H1 (cell line): Measurements from ENCODE around the gene AADACL2. TPM values are rescaled to one million over a fixed set of nuclear protein-coding genes. Genes with fewer than 3 reads are reported as not detected.

ENCODE experiments used
- CTCF ChIA-PET: fragments of 300-600 bp; sonication (Branson Sonifier 250); formaldehyde crosslinking; loops from one replicate; lab custom pipeline; 2021; ENCODE audit not compliant: partially characterized antibody; lab: Charles Lee
- POLR2A ChIA-PET: fragments of 300-600 bp; sonication (Branson Sonifier 250); formaldehyde crosslinking; loops from one replicate; lab custom pipeline; 2021; ENCODE audit warnings: inconsistent platforms; ENCODE audit not compliant: partially characterized antibody; lab: Charles Lee
- DNase-seq, 2 experiments: peaks; one replicate each; pipeline versions ENCODE4 v3.0.0 to v3.0.0-alpha.2; 2010 to 2022; ENCODE audit warnings: low spot score in 2 of 2, low read depth in 1 of 2, mixed read lengths in 1 of 2
- FAIRE-seq: peaks from 2 replicates; lab custom pipeline; 2011; peaks lifted over from hg19 to GRCh38; lab: Jason Lieb, UNC
- H2AFZ ChIP-seq: 2 replicates; pipeline ENCODE4 v1.8.1; 2012; ENCODE audit warnings: low read length, inconsistent platforms
- H2AK5ac ChIP-seq: 2 replicates; pipeline ENCODE4 v1.6.1; 2013; ENCODE audit warnings: low read depth, low read length
- H2BK120ac ChIP-seq: replicated peaks from 2 replicates; pipeline ENCODE3; 2013; ENCODE audit warnings: low read depth, low read length, inconsistent platforms
- H2BK12ac ChIP-seq: 2 replicates; pipeline ENCODE4 v1.6.1; 2013; ENCODE audit warnings: low read depth, low read length
- H2BK15ac ChIP-seq: 2 replicates; pipeline ENCODE4 v1.6.1; 2013; ENCODE audit warnings: low read length
- H2BK20ac ChIP-seq: 2 replicates; pipeline ENCODE4 v1.6.1; 2013; ENCODE audit warnings: low read length
- H2BK5ac ChIP-seq: 2 replicates; pipeline ENCODE4 v1.6.1; 2013; ENCODE audit warnings: low read depth, low read length
- H3K14ac ChIP-seq: 2 replicates; pipeline ENCODE4 v1.6.1; 2013; ENCODE audit warnings: inconsistent platforms; ENCODE audit not compliant: insufficient read length
- H3K18ac ChIP-seq: 2 replicates; pipeline ENCODE4 v1.6.1; 2013; ENCODE audit warnings: low read length; ENCODE audit errors: extremely low read depth
- H3K23ac ChIP-seq: 2 replicates; pipeline ENCODE4 v1.6.1; 2013; ENCODE audit warnings: inconsistent platforms; ENCODE audit not compliant: insufficient read length
- H3K23me2 ChIP-seq: 2 replicates; pipeline ENCODE4 v1.6.1; 2013; ENCODE audit warnings: low read depth, low read length
- H3K27ac ChIP-seq: 2 replicates; pipeline ENCODE4 v1.6.1; 2011; ENCODE audit warnings: low read depth, low read length, inconsistent platforms
- H3K27me3 ChIP-seq, 4 experiments: replicated peaks in 1 of 4; 1 replicate in 1 of 4; 2 replicates in 3 of 4; pipeline versions ENCODE4 v1.6.1 to v1.8.1; 2011 to 2013; ENCODE audit warnings: low read length in 3 of 4, mild to moderate bottlenecking in 3 of 4, inconsistent platforms in 2 of 4, mixed read lengths in 2 of 4, moderate library complexity in 1 of 4; ENCODE audit not compliant: control insufficient read depth in 3 of 4, insufficient read depth in 3 of 4; ENCODE audit errors: extremely low read depth in 1 of 4
- H3K36me3 ChIP-seq, 4 experiments: 2 replicates each; pipeline versions ENCODE4 v1.6.1 to v1.8.1; 2011 to 2013; ENCODE audit warnings: mild to moderate bottlenecking in 4 of 4, low read length in 3 of 4, moderate library complexity in 2 of 4, control low read depth in 1 of 4, inconsistent platforms in 1 of 4; ENCODE audit not compliant: insufficient read depth in 4 of 4, control insufficient read depth in 2 of 4
- H3K4ac ChIP-seq: replicated peaks from 2 replicates; pipeline ENCODE3; 2013; ENCODE audit warnings: low read length, low read depth, mixed read lengths, inconsistent platforms; ENCODE audit not compliant: insufficient read length
- H3K4me1 ChIP-seq, 4 experiments: replicated peaks in 1 of 4; 1 replicate in 1 of 4; 2 replicates in 3 of 4; pipeline versions ENCODE4 v1.6.1 to v1.8.1; 2011 to 2013; ENCODE audit warnings: low read length in 3 of 4, inconsistent platforms in 2 of 4, mixed read lengths in 1 of 4; ENCODE audit not compliant: insufficient read depth in 4 of 4, control insufficient read depth in 3 of 4
- H3K4me2 ChIP-seq, 2 experiments: 2 replicates each; pipeline versions ENCODE4 v1.6.1 to v1.8.1; 2011 to 2013; ENCODE audit warnings: low read depth in 2 of 2, low read length in 2 of 2, control low read depth in 1 of 2, inconsistent platforms in 1 of 2, mild to moderate bottlenecking in 1 of 2; ENCODE audit not compliant: insufficient read depth in 1 of 2
- H3K4me3 ChIP-seq, 4 experiments: fragments of 200-600, 300-600 bp in 1 of 4; sonication (generic), shearing (Covaris generic), sonication (Bioruptor Twin) in 1 of 4; 2 replicates each; pipeline versions ENCODE4 v1.5.1 to v1.8.1; 2011 to 2016; ENCODE audit warnings: low read length in 4 of 4, low read depth in 3 of 4, control low read depth in 2 of 4, inconsistent platforms in 2 of 4, mild to moderate bottlenecking in 2 of 4, mixed read lengths in 1 of 4, moderate library complexity in 1 of 4; ENCODE audit not compliant: insufficient read depth in 2 of 4; ENCODE audit errors: extremely low read depth in 1 of 4
- H3K56ac ChIP-seq: replicated peaks from 2 replicates; pipeline ENCODE3; 2013; ENCODE audit warnings: low read depth, mild to moderate bottlenecking, mixed read lengths, low read length, inconsistent platforms; ENCODE audit not compliant: insufficient read length
- H3K79me1 ChIP-seq: 2 replicates; pipeline ENCODE4 v1.6.1; 2013; ENCODE audit warnings: low read depth, low read length, control low read depth
- H3K79me2 ChIP-seq, 2 experiments: 2 replicates each; pipeline versions ENCODE4 v1.6.1 to v1.8.1; 2012 to 2013; ENCODE audit warnings: low read length in 2 of 2, mild to moderate bottlenecking in 2 of 2, inconsistent platforms in 1 of 2; ENCODE audit not compliant: insufficient read depth in 2 of 2, control insufficient read depth in 1 of 2
- H3K9ac ChIP-seq, 4 experiments: replicated peaks in 1 of 4; 1 replicate in 1 of 4; 2 replicates in 3 of 4; pipeline versions ENCODE4 v1.6.1 to v1.8.1; 2011 to 2013; ENCODE audit warnings: low read depth in 3 of 4, low read length in 3 of 4, control low read depth in 2 of 4, mild to moderate bottlenecking in 2 of 4, moderate library complexity in 2 of 4, inconsistent platforms in 1 of 4; ENCODE audit errors: extremely low read depth in 1 of 4
- H3K9me3 ChIP-seq, 2 experiments: 2 replicates each; pipeline versions ENCODE4 v1.6.1 to v1.8.1; 2012 to 2013; ENCODE audit warnings: mild to moderate bottlenecking in 2 of 2, moderate library complexity in 2 of 2, control low read depth in 1 of 2, inconsistent platforms in 1 of 2, low read depth in 1 of 2, low read length in 1 of 2, mixed read lengths in 1 of 2; ENCODE audit not compliant: insufficient read depth in 2 of 2
- H4K20me1 ChIP-seq, 2 experiments: replicated peaks in 1 of 2; 2 replicates each; pipeline versions ENCODE3 to v1.8.1; 2011 to 2013; ENCODE audit warnings: inconsistent platforms in 2 of 2, low read length in 2 of 2, mild to moderate bottlenecking in 1 of 2; ENCODE audit not compliant: insufficient read depth in 2 of 2, control insufficient read depth in 1 of 2
- H4K5ac ChIP-seq: 2 replicates; pipeline ENCODE4 v1.6.1; 2013; ENCODE audit warnings: low read length, low read depth, mixed read lengths, inconsistent platforms; ENCODE audit not compliant: insufficient read length
- H4K8ac ChIP-seq: 2 replicates; pipeline ENCODE4 v1.8.0; 2013; ENCODE audit warnings: mild to moderate bottlenecking, moderate library complexity, low read length, inconsistent platforms; ENCODE audit not compliant: insufficient read depth; ENCODE audit errors: extremely low read depth
- H4K91ac ChIP-seq: replicated peaks from 2 replicates; pipeline ENCODE3; 2013; ENCODE audit warnings: low read length, mixed read lengths, inconsistent platforms; ENCODE audit not compliant: insufficient read length
- SAP30 ChIP-seq: fragments of 300-600 bp; sonication (generic); IDR thresholded peaks from 2 replicates; pipeline ENCODE4 v1.7.1; 2012; ENCODE audit warnings: low read length, moderate library complexity, mild to moderate bottlenecking, inconsistent platforms; ENCODE audit not compliant: insufficient read depth, insufficient replicate concordance
- YY1 ChIP-seq: IDR thresholded peaks from 2 replicates; pipeline ENCODE4 v1.6.1; 2011; ENCODE audit warnings: low read depth, mild to moderate bottlenecking, low read length
- WGBS, 2 experiments: shearing (Covaris generic) in 1 of 2; methylation state at CpG; one replicate each; pipeline versions ENCODE4 v1.1.6 to v1.1.7; 2013 to 2015; ENCODE audit warnings: low lambda C conversion rate in 2 of 2, mixed read lengths in 2 of 2, inconsistent platforms in 1 of 2, low coverage in 1 of 2, missing lambda C conversion rate in 1 of 2; ENCODE audit not compliant: insufficient replicate concordance in 2 of 2, insufficient coverage in 1 of 2, insufficient read length in 1 of 2; ENCODE audit errors: extremely low coverage in 1 of 2, missing lambda C conversion rate in 1 of 2; 5-methylcytosine and 5-hydroxymethylcytosine counted together
- polyA plus RNA-seq, 7 experiments: library from polyadenylated mRNA; depleted of rRNA in 3 of 7; stranded (reverse) in 5 of 7; unstranded in 2 of 7; fragments of >200 nt in 5 of 7; fragments of 200-250 nt in 2 of 7; gene quantifications; 1 replicate in 5 of 7; 2 replicates in 1 of 7; 4 replicates in 1 of 7; pipeline versions ENCODE4 v1.2.1 to v1.2.3, GENCODE V29; 2011 to 2013; ENCODE audit warnings: missing spikeins in 2 of 7, mixed read lengths in 2 of 7
- total RNA-seq: library from RNA; stranded (reverse); fragmentation: NEBNext Ultra II Directional; extraction: Animal tissue kit (Norgen Biotek cat#: 25700); gene quantifications from 2 replicates; pipeline ENCODE4 v1.2.1, GENCODE V29; 2021

The AADACL2 gene
- total and polyA plus RNA-seq, 2 of the 8 experiments (the other 6 are each of a cell fraction or from before 2014, with no cell fraction given) = not detected

- DNase-seq = no peak
- no peak overlapping the region for H2BK12ac ChIP-seq
These were observed 70.5 kb downstream of the AADACL2 start for GRCh38 chr3:151804267-151804666.

More at GRCh38 chr3:151804267-151804666, 70.5 kb downstream of the AADACL2 start:
- no peak overlapping the region for H3K4me3 ChIP-seq
- H2BK15ac ChIP-seq = no peak overlapping the region
- no peak overlapping the region for H2BK5ac ChIP-seq
- no peak overlapping the region for H3K4me2 ChIP-seq
- no peak overlapping the region for H3K56ac ChIP-seq
- no peak overlapping the region for H4K91ac ChIP-seq
- no peak overlapping the region for H3K18ac ChIP-seq
- H3K79me1 ChIP-seq = no peaks in the 10 kb centered on the region
- no peak overlapping the region for H2BK120ac ChIP-seq
- H3K23me2 ChIP-seq = no peaks in the 10 kb centered on the region
- H3K36me3 ChIP-seq = no peaks in the 10 kb centered on the region
- WGBS, 2 experiments = 70% methylated on average over 1 of the region's 1 CpG; no CpG with 5 or more reads in 1 of the 2 experiments
- TF ChIP-seq SAP30 (no peak), YY1 (no peak)
- H2AK5ac ChIP-seq = no peak overlapping the region
- peaks cover 0 to 8% of the 10 kb centered on the region in 2 experiments; a peak in 2 of 4 replicates for H3K9me3 ChIP-seq
- H3K9ac ChIP-seq = no peak overlapping the region
- H4K8ac ChIP-seq = no peak overlapping the region
- CTCF ChIA-PET = interaction anchor here (0.8 kb wide), 1 partner anchor 10 kb away, joined by 3 read pairs; no protein-coding TSS in a partner anchor
- no peak for FAIRE-seq
- no peak overlapping the region for H2BK20ac ChIP-seq
- H4K5ac ChIP-seq = no peak overlapping the region
- no peak overlapping the region for H3K14ac ChIP-seq
- no peaks in the 10 kb centered on the region for H3K27me3 ChIP-seq
- H3K4me1 ChIP-seq = no peaks in the 10 kb centered on the region
- H4K20me1 ChIP-seq = no peaks in the 10 kb centered on the region
- no peak overlapping the region for H3K4ac ChIP-seq
- H3K27ac ChIP-seq = no peak overlapping the region
- H3K23ac ChIP-seq = no peak overlapping the region
- POLR2A ChIA-PET = no interaction called here
- H2AFZ ChIP-seq = no peak overlapping the region
- H3K79me2 ChIP-seq = no peaks in the 10 kb centered on the region
